Calu3 (cell line): ENCODE results near the gene MYO7A. TPM values are rescaled to one million over a fixed set of nuclear protein-coding genes. Genes with fewer than 3 reads are reported as not detected.

ENCODE experiments used
- BruUV-seq: library from RNA; stranded (reverse); fragments of 400-500 nt; replicated peaks from 2 replicates; lab custom pipeline; 2021; lab: Mats Ljungman, UMichigan
- CTCF ChIA-PET: fragments of 300-600 bp; sonication (Branson Sonifier 250); formaldehyde crosslinking; loops from one replicate; lab custom pipeline; 2022; ENCODE audit warnings: antibody characterized with exemption; lab: Charles Lee
- DNase-seq: peaks from one replicate; pipeline ENCODE4 v3.0.0; 2022
- H3K27ac Mint-ChIP-seq: one replicate; pipeline ENCODE4 v1.8.0; 2022; ENCODE audit warnings: mixed read lengths; ENCODE audit not compliant: unreplicated experiment
- H3K27me3 Mint-ChIP-seq: one replicate; pipeline ENCODE4 v1.8.0; 2022; ENCODE audit warnings: mixed read lengths; ENCODE audit not compliant: unreplicated experiment
- H3K36me3 Mint-ChIP-seq: one replicate; pipeline ENCODE4 v1.8.0; 2022; ENCODE audit warnings: mild to moderate bottlenecking, moderate library complexity, mixed read lengths; ENCODE audit not compliant: insufficient read depth, unreplicated experiment
- H3K4me1 Mint-ChIP-seq: one replicate; pipeline ENCODE4 v1.8.0; 2022; ENCODE audit warnings: mild to moderate bottlenecking, low read depth, mixed read lengths; ENCODE audit not compliant: unreplicated experiment
- H3K4me3 Mint-ChIP-seq: one replicate; pipeline ENCODE4 v1.8.0; 2022; ENCODE audit warnings: mild to moderate bottlenecking, low read depth, moderate library complexity, mixed read lengths; ENCODE audit not compliant: unreplicated experiment
- H3K9me3 Mint-ChIP-seq: one replicate; pipeline ENCODE4 v1.8.0; 2022; ENCODE audit warnings: low read depth, mixed read lengths; ENCODE audit not compliant: unreplicated experiment
- CTCF ChIP-seq: fragments of 200-600 bp; IDR thresholded peaks from one replicate; pipeline ENCODE4 v1.8.0; 2022; ENCODE audit warnings: antibody characterized with exemption; ENCODE audit not compliant: unreplicated experiment
- intact Hi-C: fragments of 100-400 bp; cut with micrococcal nuclease; formaldehyde crosslinking; loops from one replicate; pipeline ENCODE4 v1.10.0; 2022; ENCODE audit not compliant: unreplicated experiment
- total RNA-seq: library from RNA; stranded (reverse); gene quantifications from 2 replicates; pipeline ENCODE4 v1.2.3, GENCODE V29; 2022

The MYO7A gene
- total RNA-seq, 1 experiment from 2014 or later, result 3.7 TPM

- intact Hi-C loops, result no loop called here
- CTCF ChIA-PET, result interaction anchor here (0.5 kb wide), 1 partner anchor 99 kb away, joined by 3 read pairs; no protein-coding TSS in a partner anchor
- Mint-ChIP-seq H3K27me3 (no peaks in the 10 kb centered on the region), H3K27ac (no peak overlapping the region), H3K9me3 (no peaks in the 10 kb centered on the region), H3K4me3 (no peak overlapping the region), H3K4me1 (peaks cover under 1% of the 10 kb centered on the region), H3K36me3 (peaks cover 26% of the 10 kb centered on the region)
- TF ChIP-seq CTCF, result no peak
- no peak for DNase-seq
- no TSS peak for BruUV-seq
These were observed 5.4 kb upstream of the MYO7A start for GRCh38 chr11:77122576-77123212.

GRCh38 chr11:77123591-77123990, 4.5 kb upstream of the MYO7A start:
- peaks cover 8% of the 10 kb centered on the region for H3K4me1 Mint-ChIP-seq
- H3K4me3 Mint-ChIP-seq, result no peak overlapping the region
- TF ChIP-seq CTCF, result no peak
- H3K9me3 Mint-ChIP-seq, result no peaks in the 10 kb centered on the region
- intact Hi-C loops, result no loop called here
- CTCF ChIA-PET, result no interaction called here
- no peaks in the 10 kb centered on the region for H3K27me3 Mint-ChIP-seq
- no TSS peak for BruUV-seq
- peaks cover 26% of the 10 kb centered on the region for H3K36me3 Mint-ChIP-seq
- no peak overlapping the region for H3K27ac Mint-ChIP-seq
- DNase-seq, result no peak

GRCh38 chr11:77124041-77124440, 4.0 kb upstream of the MYO7A start:
- BruUV-seq, result no TSS peak
- peaks cover 26% of the 10 kb centered on the region for H3K36me3 Mint-ChIP-seq
- H3K4me3 Mint-ChIP-seq, result no peak overlapping the region
- DNase-seq, result no peak
- no peak for TF ChIP-seq CTCF
- H3K4me1 Mint-ChIP-seq, result peaks cover 8% of the 10 kb centered on the region
- CTCF ChIA-PET, result no interaction called here
- no peaks in the 10 kb centered on the region for H3K9me3 Mint-ChIP-seq
- H3K27me3 Mint-ChIP-seq, result no peaks in the 10 kb centered on the region
- intact Hi-C loops, result no loop called here
- no peak overlapping the region for H3K27ac Mint-ChIP-seq

- CTCF ChIA-PET, result no interaction called here
These were observed 3.6 kb upstream of the MYO7A start for GRCh38 chr11:77124488-77124887.

More at GRCh38 chr11:77124488-77124887, 3.6 kb upstream of the MYO7A start:
- no peak overlapping the region for H3K27ac Mint-ChIP-seq
- no peak overlapping the region for H3K4me3 Mint-ChIP-seq
- no peak for TF ChIP-seq CTCF
- peaks cover 8% of the 10 kb centered on the region for H3K4me1 Mint-ChIP-seq
- intact Hi-C loops, result no loop called here
- peaks cover 26% of the 10 kb centered on the region for H3K36me3 Mint-ChIP-seq
- H3K9me3 Mint-ChIP-seq, result no peaks in the 10 kb centered on the region
- no peak for DNase-seq
- no peaks in the 10 kb centered on the region for H3K27me3 Mint-ChIP-seq
- BruUV-seq, result no TSS peak
